Measurements from ENCODE around the gene VPS13D. TPM values are rescaled to one million over a fixed set of nuclear protein-coding genes. Genes with fewer than 3 reads are reported as not detected.
"Not testable (repeated sequence)": the region's sequence is repeated elsewhere in the genome, so short reads cannot be mapped to it uniquely, and the experiment has no call there.

VPS13D gene
- total and polyA plus RNA-seq, 10 of the 15 experiments (the other 5 are each of a cell fraction or from before 2014, with no cell fraction given) = 1.4 to 16.9 (median 8.5) TPM

GRCh38 chr1:12387641-12388040 is 157.8 kb downstream of the VPS13D start:
- no peak overlapping the region for H3K27ac ChIP-seq (ENCODE audit: control insufficient read depth, insufficient read depth)
- DNase-seq (ENCODE audit: low read depth, low spot score) (no peak), FAIRE-seq (no peak), ATAC-seq (no peak)
- no TSS peak for BruUV-seq (replicated peaks)
- peaks cover 6% of the 10 kb centered on the region for H3K9me3 ChIP-seq (replicated peaks; ENCODE audit: control insufficient read depth, insufficient read depth, low read length)
- ChIA-PET CTCF (no interaction called here), POLR2A (no interaction called here), SMC1A (ENCODE audit: uncharacterized antibody, unreplicated experiment) (no interaction called here), RAD21 (ENCODE audit: unreplicated experiment) (no interaction called here)
- no peaks in the 10 kb centered on the region for H3K4me1 ChIP-seq (ENCODE audit: control insufficient read depth, insufficient read depth, low read length)
- no peaks in the 10 kb centered on the region for H4K20me1 ChIP-seq (ENCODE audit: control insufficient read depth, insufficient read depth)
- H2AFZ ChIP-seq (ENCODE audit: control insufficient read depth, low read depth, low read length) = no peak overlapping the region
- H3K36me3 ChIP-seq (ENCODE audit: control insufficient read depth in 2 of 2, insufficient read depth in 2 of 2, low read length in 1 of 2) = peaks cover 2 to 26% of the 10 kb centered on the region in 2 experiments; a peak in 3 of 4 replicates
- no peak overlapping the region for H3K4me2 ChIP-seq (ENCODE audit: control insufficient read depth, insufficient read depth)
- intact Hi-C loops (cut with micrococcal nuclease; ENCODE audit: unreplicated experiment) = no loop called here
- TF ChIP-seq CBX5 (IDR thresholded peaks at IDR 0.05; ENCODE audit: low read depth) = peak; percentile 92; the same call in 1 of the 2 replicates
- TF ChIP-seq, protein P1, sequence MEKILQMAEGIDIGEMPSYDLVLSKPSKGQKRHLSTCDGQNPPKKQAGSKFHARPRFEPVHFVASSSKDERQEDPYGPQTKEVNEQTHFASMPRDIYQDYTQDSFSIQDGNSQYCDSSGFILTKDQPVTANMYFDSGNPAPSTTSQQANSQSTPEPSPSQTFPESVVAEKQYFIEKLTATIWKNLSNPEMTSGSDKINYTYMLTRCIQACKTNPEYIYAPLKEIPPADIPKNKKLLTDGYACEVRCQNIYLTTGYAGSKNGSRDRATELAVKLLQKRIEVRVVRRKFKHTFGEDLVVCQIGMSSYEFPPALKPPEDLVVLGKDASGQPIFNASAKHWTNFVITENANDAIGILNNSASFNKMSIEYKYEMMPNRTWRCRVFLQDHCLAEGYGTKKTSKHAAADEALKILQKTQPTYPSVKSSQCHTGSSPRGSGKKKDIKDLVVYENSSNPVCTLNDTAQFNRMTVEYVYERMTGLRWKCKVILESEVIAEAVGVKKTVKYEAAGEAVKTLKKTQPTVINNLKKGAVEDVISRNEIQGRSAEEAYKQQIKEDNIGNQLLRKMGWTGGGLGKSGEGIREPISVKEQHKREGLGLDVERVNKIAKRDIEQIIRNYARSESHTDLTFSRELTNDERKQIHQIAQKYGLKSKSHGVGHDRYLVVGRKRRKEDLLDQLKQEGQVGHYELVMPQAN (conservative IDR thresholded peaks at IDR 0.05) = no peak
- H3K79me2 ChIP-seq (ENCODE audit: control insufficient read depth, insufficient read depth, low read length) = no peaks in the 10 kb centered on the region
- H3K9ac ChIP-seq (ENCODE audit: control insufficient read depth, insufficient read depth, low read length) = no peak overlapping the region
- no peak overlapping the region for H3K4me3 ChIP-seq
- no peaks in the 10 kb centered on the region for H3K27me3 ChIP-seq (replicated peaks in 1 of 2; ENCODE audit: control insufficient read depth in 2 of 2, insufficient read depth in 2 of 2, low read length in 1 of 2)
- in situ Hi-C loops (cut with MboI) = loop anchor here (5.0 kb wide), 1 partner anchor 50 kb away; no protein-coding TSS in a partner anchor

DNA sequence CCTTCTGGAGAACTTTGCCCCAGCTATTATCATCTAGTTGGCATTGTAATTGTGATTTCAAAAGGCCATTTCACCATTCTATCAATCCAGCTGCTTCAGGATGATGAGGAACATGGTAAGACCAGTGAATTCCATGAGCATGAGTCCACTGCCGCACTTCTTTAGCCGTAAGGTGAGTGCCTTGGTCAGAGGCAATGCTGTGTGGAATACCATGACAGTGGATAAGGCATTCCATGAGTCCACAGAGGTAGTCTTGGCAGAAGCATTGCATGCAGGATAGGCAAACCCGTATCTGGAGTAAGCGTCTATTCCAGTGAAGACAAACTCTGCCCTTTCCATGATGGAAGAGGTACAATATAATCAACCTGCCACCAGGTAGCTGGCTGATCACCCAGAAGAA is 160.5 kb downstream of the VPS13D start:
- H3K9me3 ChIP-seq (replicated peaks; ENCODE audit: control insufficient read depth, insufficient read depth, low read length); POLR2A ChIA-PET; ATAC-seq; H3K4me2 ChIP-seq (ENCODE audit: control insufficient read depth, insufficient read depth); FAIRE-seq; H3K79me2 ChIP-seq (ENCODE audit: control insufficient read depth, insufficient read depth, low read length); CTCF ChIA-PET; RAD21 ChIA-PET (ENCODE audit: unreplicated experiment); H3K4me3 ChIP-seq; in situ Hi-C loops (cut with MboI); H3K27ac ChIP-seq (ENCODE audit: control insufficient read depth, insufficient read depth); BruUV-seq (replicated peaks); SMC1A ChIA-PET (ENCODE audit: uncharacterized antibody, unreplicated experiment); DNase-seq (ENCODE audit: low read depth, low spot score); H3K27me3 ChIP-seq (replicated peaks in 1 of 2; ENCODE audit: control insufficient read depth in 2 of 2, insufficient read depth in 2 of 2, low read length in 1 of 2); H4K20me1 ChIP-seq (ENCODE audit: control insufficient read depth, insufficient read depth); intact Hi-C loops (cut with micrococcal nuclease; ENCODE audit: unreplicated experiment); H3K9ac ChIP-seq (ENCODE audit: control insufficient read depth, insufficient read depth, low read length); H3K4me1 ChIP-seq (ENCODE audit: control insufficient read depth, insufficient read depth, low read length); H2AFZ ChIP-seq (ENCODE audit: control insufficient read depth, low read depth, low read length): not testable (repeated sequence)
- WGBS (ENCODE audit: insufficient coverage, insufficient replicate concordance, low lambda C conversion rate, missing lambda C conversion rate) = 97% methylated on average over 4 of the region's 4 CpGs
- peaks cover 2 to 13% of the 10 kb centered on the region in 2 experiments; a peak in 3 of 4 replicates for H3K36me3 ChIP-seq (ENCODE audit: control insufficient read depth in 2 of 2, insufficient read depth in 2 of 2, low read length in 1 of 2)
